Measurements from ENCODE around the gene SMR3B.

SMR3B gene

DNA sequence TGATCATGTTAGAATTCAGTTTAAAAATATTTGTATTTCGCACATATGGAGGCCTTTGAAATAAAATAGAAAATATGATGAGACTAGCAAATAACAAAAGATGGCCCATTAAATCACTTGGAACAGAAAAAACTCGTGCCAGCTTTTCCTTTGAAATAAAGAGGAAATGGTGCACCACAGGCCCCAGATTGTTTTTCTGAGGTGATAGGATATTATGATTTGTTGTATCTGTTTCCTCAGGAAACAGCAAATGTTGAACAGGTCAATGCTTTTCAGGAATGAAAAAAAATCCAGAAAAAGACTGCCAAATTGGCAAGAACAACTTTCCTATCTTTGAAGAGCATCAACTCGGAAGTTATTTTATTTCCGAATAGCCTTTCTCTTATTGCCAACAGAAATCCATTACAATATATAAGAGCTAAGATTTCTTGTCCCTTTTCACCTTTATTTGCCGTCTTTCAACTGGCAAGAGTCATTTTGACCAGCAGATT lies at the start of gene SMR3B:
TSS of gene SMR3B (plus strand) at position 441 of the 491 bp plus-strand sequence. CDS start 1,380 bp downstream, outside the sequence.
- DNase-seq (ENCODE audit: low read depth, low spot score), result no peak
- no peak within 1 kb of the TSS for H3K27ac ChIP-seq

- no peak within 1 kb of the TSS for H3K27ac ChIP-seq
- no peak for DNase-seq (ENCODE audit: low read depth, low spot score)
Observed at GRCh38 chr4:70334681-70335080, 48.2 kb upstream of the SMR3B start, which contains the start of gene CABS1. CABS1 (plus strand) TSS chr4:70334981; CDS start chr4:70335040, 59 bp downstream.

DNA sequence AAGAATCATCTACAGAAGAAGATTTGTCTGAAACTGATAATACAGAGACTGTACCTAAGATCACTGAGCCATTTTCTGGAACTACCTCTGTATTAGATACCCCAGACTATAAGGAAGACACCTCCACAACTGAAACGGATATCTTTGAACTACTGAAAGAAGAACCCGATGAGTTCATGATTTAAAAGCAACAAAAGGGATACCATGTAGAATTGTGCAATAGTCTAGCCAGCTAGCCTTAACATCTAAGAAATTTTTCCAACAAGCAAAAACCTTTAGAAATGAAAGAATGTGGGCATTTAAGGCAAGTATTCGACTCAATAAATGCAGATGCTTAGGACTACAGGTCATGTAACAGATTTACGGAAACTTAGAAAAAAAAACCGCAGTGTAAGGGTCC lies 46.9 kb upstream of the SMR3B start:
- DNase-seq (ENCODE audit: low read depth, low spot score), result no peak
- no peak overlapping the region for H3K27ac ChIP-seq

- H3K27ac ChIP-seq, result no peak overlapping the region
- no peak for DNase-seq (ENCODE audit: low read depth, low spot score)
Observed at GRCh38 chr4:70337886-70338420, 45.0 kb upstream of the SMR3B start.

- DNase-seq (ENCODE audit: low read depth, low spot score), result no peak
- no peak overlapping the region for H3K27ac ChIP-seq
Observed at GRCh38 chr4:70356185-70356584, 26.7 kb upstream of the SMR3B start.

DNA sequence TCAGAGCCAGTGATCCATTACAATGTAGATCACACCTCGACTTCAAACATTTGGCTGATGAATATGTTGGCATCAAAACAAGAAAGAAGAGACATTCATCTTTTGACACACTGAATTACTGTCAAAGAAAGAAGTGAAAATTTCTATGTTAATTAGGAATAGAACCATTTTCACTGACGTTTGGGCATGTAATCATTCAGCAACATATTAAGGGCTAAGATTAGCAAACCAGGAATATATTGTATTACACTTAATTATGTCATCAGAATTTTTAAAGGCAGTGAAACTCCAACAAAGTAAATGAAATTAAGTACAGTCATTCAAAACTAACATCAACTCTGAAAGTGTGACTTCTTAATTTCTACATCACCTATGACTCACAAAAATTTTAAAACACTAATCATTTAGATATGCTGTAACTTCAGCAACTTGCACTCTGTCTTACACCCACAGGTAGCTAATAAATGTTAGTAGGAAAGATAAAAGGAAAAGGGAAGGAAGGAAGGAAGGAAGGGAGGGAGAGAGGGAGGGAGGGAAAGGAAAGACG lies 23.7 kb upstream of the SMR3B start:
- DNase-seq (ENCODE audit: low read depth, low spot score), result no peak
- H3K27ac ChIP-seq, result peak overlapping the region; percentile 45

GRCh38 chr4:70360460-70360859 lies 22.5 kb upstream of the SMR3B start, which contains the start of gene SMR3A:
SMR3A (plus strand) TSS chr4:70360760; CDS start chr4:70362116, 1,356 bp downstream.
- no peak for DNase-seq (ENCODE audit: low read depth, low spot score)
- H3K27ac ChIP-seq, result peak within 1 kb of the TSS; percentile 45

GRCh38 chr4:70364002-70364401 lies 18.9 kb upstream of the SMR3B start:
- DNase-seq (ENCODE audit: low read depth, low spot score), result no peak
- no peak overlapping the region for H3K27ac ChIP-seq

- DNase-seq (ENCODE audit: low read depth, low spot score), result peak; percentile 77
- peak overlapping the region; percentile 27 for H3K27ac ChIP-seq
Observed at GRCh38 chr4:70365479-70365878, 17.5 kb upstream of the SMR3B start.

GRCh38 chr4:70367813-70368212 lies 15.1 kb upstream of the SMR3B start:
- no peak overlapping the region for H3K27ac ChIP-seq
- DNase-seq (ENCODE audit: low read depth, low spot score), result no peak

GRCh38 chr4:70371987-70372386 lies 10.9 kb upstream of the SMR3B start:
- DNase-seq (ENCODE audit: low read depth, low spot score), result no peak
- H3K27ac ChIP-seq, result no peak overlapping the region

DNA sequence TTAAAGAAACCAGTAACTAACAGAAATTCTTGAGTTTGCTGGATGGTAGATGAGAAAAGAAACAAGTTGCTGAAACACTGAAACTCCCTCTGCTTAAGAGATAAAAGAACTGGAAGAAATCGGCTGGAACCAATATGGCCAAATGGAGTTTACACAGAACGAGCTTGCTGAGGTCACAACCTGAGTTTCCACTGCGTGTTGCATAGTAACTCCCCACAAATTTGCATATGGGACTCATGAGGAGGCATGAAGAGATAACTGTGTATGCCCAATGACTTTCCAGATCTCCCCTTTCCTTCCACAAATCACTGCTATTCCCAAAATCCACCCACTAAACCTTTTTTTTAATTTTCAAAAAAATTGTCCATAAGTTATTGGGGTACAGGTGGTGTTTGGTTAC lies 10.2 kb upstream of the SMR3B start:
- H3K27ac ChIP-seq, result no peak overlapping the region
- DNase-seq (ENCODE audit: low read depth, low spot score), result no peak

DNA sequence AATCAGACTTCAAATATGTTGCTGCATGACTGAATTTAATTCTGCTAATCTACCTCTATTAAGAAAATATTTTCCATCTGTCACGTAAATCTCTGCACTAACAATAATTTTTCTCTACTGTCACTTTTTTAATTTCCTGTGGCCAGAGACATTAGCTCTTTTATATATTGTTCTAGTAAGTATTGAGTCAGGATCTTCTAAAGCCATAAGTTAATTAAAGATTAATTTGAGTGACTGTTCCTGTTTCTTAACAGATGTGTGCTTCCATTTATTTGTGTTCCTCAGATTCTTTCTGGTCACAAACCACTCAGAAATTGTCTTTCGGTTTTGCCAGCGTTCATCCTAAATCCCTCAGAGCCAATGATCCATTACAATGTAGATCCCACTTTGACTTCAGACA lies 2.4 kb upstream of the SMR3B start:
- no peak for DNase-seq (ENCODE audit: low read depth, low spot score)

GRCh38 chr4:70392057-70392776 lies 9.3 kb downstream of the SMR3B start:
- no peak overlapping the region for H3K27ac ChIP-seq
- no peak for DNase-seq (ENCODE audit: low read depth, low spot score)

More for the DNA sequence above, 2.4 kb upstream of the SMR3B start:
- H3K27ac ChIP-seq, result no peak overlapping the region

DNA sequence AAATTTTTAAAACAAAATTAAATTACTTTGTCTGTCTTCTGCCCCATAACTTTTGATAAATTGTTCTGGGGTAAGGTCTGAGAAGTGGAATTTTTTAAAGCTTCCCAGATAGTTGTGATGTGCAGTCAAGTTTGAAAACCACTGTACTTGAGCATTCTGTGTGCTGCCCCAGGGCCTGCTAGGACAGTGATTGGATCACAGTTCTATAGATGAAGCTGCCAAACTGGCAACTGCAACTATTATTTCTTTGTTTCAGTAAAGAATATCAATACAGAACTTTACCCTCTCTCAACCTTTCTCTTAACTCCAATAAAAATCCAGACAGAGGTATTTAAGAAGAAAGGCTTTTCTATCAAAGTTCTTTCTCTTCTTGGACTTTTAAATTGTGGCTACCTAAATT lies 14.6 kb downstream of the SMR3B start, which contains the start of gene OPRPN:
TSS of gene OPRPN (plus strand) at position 361 of the 400 bp plus-strand sequence. CDS start 1,346 bp downstream, outside the sequence.
- no peak for DNase-seq (ENCODE audit: low read depth, low spot score)
- no peak within 1 kb of the TSS for H3K27ac ChIP-seq

DNA sequence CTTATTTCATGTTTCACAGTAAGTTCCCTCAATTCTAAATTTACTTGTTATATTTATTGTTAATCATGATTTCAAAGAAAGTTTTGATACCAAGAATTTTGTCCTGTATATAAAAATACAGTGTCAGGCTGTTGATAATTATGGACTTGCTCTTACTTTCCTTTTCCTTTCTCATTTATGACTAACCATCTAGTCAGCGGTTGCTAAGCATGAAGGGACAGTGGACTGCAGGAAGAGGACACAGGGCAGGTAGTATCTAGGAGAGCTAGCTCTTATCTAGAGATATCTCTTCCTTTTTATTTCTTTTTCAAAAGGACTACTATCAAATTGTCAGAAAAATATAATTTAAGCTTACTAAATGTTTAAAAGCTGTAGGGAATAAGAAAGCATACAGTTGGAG lies 16.4 kb downstream of the SMR3B start:
- H3K27ac ChIP-seq, result no peak overlapping the region
- DNase-seq (ENCODE audit: low read depth, low spot score), result peak; percentile 12

DNA sequence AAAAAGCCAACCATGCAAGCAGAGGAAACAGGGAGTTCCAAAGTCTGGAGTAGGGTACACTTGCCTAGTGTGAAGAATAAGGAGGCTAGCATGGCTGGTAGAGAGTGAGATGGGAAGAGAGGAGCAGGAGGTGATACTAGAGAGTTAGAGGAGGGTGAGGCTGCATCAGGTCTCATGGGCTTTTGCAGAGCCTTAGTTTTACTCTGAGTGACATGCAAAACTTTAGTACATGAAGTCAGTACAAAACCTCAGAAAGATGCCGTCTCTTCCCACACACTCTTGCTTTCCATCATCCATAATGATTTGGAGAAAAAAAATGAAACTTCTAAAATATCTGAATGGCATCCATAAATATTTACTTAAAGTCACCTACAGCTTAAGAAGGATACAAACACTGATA lies 19.8 kb downstream of the SMR3B start:
- no peak overlapping the region for H3K27ac ChIP-seq
- no peak for DNase-seq (ENCODE audit: low read depth, low spot score)

DNA sequence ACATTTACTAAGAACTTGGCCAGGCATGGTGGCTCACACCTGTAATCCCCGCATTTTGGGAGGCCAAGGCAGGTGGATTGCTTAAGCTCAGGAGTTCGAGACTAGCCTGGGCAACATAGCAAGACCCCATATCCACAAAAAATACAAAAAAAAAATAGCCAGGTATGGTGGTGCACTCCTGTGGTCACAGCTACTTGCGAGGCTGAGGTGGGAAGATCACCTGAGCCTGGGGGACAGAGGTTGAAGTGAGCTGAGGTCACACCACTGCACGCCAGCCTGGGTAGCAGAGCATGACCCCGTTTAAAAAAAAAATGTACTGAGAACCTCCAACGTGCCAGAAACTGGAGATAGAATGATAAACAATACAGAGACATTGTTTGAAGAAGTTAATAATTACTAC lies 22.8 kb downstream of the SMR3B start:
- no peak for DNase-seq (ENCODE audit: low read depth, low spot score)
- H3K27ac ChIP-seq, result no peak overlapping the region

- no peak for DNase-seq (ENCODE audit: low read depth, low spot score)
- H3K27ac ChIP-seq, result no peak overlapping the region
Observed at GRCh38 chr4:70425306-70425705, 42.4 kb downstream of the SMR3B start.

- no peak for DNase-seq (ENCODE audit: low read depth, low spot score)
- H3K27ac ChIP-seq, result no peak overlapping the region
Observed at GRCh38 chr4:70426789-70427188, 43.9 kb downstream of the SMR3B start.

GRCh38 chr4:70437197-70437596 lies 54.3 kb downstream of the SMR3B start:
- DNase-seq (ENCODE audit: low read depth, low spot score), result no peak
- no peak overlapping the region for H3K27ac ChIP-seq

Data from epithelial cell of prostate (primary cell).